NCI-H187 treated with DMSO at 0.1 percent for 48 hours (cell line): ENCODE results near the gene ADD2.
"Not testable (repeated sequence)": the region's sequence is repeated elsewhere in the genome, so short reads cannot be mapped to it uniquely, and the experiment has no call there.

Source experiments
- DNase-seq: peaks from one replicate; lab custom pipeline; 2025; lab: John Stamatoyannopoulos, UW

Gene ADD2

GRCh38 chr2:70674636-70675430 is 93.2 kb downstream of the ADD2 start:
- no peak for DNase-seq

GRCh38 chr2:70673041-70673647 is 94.9 kb downstream of the ADD2 start:
- no peak for DNase-seq

GRCh38 chr2:70671092-70671675 is 96.8 kb downstream of the ADD2 start:
- no peak for DNase-seq

DNA sequence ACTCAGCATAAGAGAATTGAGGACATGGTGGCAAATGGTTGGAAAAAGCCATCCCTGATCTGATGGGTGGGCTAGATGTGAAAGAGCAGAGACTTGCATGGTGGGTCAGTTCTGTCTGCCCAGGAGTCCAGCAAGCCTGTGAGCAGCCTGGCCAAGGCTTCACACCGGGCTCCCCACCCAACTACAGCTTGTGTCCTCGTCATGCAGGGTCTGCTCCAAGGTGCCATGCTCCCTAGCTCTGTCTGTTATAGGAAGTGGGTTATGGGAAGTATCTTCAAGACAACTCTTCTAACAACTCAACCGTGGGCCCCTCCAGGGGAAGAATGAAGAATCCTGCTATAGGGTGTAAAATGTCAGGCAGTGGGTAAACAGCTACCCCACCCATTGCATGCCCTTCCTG is 97.4 kb downstream of the ADD2 start:
- DNase-seq: no peak

DNA sequence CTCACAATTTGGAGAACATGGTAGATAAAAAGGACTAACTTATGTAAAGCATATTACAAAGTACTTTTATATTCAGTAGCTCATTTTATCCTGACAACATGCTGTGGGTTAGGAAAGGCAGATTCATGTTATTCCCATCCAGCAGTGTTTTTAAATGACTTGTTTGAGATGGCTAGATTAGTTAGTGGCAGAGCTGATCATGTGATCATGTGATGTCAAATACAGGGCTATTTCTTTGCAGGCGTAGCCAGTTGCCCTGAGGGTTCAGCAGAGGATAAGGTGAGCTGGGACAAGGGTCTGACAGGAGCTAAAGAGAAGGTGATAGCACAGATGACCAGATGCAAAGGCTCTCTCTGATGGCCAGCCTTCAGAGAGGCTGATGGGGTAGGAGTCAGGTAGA is 97.8 kb downstream of the ADD2 start:
- no peak for DNase-seq

- no peak for DNase-seq
These were observed 99.1 kb downstream of the ADD2 start for GRCh38 chr2:70668911-70669310.

DNA sequence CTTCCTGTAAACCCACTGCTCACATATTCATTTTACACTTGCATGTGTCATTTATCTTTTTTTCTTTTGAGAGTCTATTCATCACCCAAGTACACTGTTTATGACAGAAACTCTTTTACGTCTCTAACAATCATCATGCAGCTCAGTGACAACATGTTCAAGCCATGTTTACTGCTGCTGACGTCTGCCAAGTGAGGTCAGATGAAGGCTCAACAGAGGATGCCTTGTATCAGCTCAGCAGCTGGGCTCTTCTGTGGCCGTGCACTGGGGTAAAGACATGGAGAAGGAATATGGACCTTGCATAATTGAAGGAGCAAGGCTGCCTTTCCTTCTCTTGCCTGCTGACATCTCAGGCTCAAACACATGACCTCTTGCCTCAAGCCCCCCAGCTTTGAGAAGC is 99.6 kb downstream of the ADD2 start:
- DNase-seq: no peak

DNA sequence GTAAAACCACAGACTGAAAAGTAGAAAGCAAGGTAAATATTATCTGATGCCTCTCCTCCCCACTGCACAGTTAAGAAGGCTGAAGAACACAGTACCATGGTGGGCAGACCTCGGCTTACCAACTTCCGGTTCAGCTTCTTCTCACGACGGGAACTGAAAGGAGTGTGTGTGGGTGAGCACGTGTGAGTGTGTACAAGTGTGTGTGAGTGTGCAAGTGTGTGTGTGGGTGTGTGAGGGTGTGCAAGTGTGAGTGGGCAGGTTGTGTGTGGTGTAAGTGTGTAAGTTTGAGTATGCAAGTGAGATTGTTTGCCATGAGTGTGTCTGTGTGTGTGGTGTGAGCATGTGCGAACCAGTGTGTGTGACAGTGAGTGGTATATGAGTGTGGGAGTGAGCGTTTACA is 103.5 kb downstream of the ADD2 start:
- no peak for DNase-seq

DNA sequence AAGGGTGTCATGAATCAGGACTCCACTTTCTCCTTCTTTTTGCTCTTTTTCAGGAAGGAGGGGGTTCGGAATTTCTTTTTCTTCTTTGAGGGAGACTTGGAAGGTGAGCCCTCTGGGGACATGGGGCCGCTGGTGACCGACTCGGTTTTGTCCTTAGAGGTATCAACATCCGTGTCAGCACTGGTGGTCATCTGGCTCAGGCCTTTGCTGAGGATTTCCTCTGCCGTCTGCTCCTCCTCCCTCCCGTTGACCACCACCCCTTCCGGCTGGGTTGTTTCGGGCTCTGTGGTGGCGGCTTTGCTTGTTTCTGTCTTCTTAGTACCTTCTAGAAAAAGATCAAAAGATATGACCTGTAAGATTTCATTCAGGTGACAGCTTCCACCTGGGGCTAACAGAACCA is 104.6 kb downstream of the ADD2 start:
- DNase-seq: no peak

GRCh38 chr2:70659551-70659950 is 108.4 kb downstream of the ADD2 start:
- DNase-seq: no peak

- DNase-seq: no peak
These were observed 109.5 kb downstream of the ADD2 start for GRCh38 chr2:70658476-70658875.

DNA sequence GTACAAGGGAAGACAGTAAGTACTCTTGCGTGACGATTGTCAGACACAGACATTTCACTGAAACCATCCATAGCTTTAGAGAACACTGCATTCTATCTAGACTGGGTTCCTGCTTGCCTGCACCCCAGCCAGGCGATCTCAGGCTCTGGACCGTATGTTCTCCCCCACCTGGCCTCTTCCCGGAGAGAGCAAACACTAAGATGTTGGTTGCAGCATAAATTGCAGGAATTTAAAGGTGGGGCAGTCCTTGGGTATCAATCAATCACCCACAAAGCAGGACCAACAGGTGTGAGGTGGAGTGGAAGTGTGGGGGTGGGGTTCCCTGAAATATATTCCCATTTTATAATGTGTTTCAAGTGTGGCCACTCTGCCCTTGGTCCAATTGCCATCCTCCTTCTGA is 110.8 kb downstream of the ADD2 start:
- no peak for DNase-seq

DNA sequence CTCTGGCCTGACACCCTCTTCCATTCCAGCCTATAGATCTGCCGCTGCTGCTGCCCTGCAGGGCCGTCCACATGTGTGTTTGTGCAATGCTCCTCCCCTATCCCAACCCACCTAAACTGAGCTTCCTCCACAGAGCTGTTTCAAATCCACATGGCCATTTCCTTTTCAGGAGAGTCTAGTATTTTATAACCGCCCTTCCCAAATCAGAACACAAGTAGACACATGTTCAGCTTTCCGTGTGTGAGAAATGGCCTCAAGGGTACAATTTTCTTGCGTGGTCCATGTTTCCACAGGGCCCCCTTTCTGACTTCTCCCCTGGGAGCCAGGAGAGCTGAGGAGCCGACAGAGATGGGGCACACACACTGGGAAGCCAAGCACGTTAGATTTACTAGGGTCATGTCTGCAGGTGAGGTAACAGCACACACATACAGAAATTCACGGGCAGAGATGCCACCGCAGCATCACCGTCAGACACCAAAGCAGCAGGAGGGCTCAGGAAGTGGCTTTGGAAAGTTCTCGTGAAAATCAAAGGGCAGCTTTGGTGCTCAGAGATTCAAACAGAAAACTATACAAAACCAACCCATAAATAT is 111.5 kb downstream of the ADD2 start:
- DNase-seq: no peak

DNA sequence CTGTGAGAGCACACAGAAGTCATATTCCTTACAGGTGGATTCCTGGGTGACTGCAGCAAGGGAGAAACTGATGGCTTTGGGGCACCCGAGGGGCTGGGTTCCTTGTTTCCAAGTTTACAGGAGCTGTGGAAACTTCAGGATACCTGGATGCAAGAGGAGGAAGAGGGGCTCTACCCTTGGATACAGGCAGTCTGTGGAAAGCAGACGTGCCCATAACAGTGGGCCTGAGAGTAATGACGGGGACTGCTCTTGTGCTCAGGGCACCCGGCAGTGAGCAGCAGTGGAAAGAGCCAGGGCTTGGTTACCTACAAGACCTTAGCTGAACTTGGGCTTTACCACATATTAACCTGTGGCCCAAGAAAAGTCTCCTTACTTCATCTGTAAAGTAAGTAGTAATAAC is 112.2 kb downstream of the ADD2 start:
- DNase-seq: no peak

- DNase-seq: not testable (repeated sequence)
These were observed 112.8 kb downstream of the ADD2 start for GRCh38 chr2:70655211-70655610.

DNA sequence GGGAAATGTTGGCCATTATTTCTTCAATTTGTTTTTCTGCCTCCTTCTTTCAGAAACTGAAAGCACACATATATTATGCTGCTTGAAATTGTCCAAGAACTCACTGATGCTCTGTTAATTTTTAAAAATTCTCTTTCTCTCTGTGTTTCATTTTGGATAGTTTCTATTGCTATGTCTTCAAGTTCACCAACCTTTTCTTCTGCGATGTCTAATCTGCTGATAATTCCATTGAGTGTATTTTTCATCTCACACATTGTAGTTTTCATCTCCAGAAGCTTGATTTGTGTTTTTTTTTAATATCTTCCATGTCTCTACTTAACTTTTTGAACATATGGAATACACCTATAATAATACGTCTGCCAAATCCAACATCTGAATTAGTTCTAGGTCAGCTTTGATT is 116.3 kb downstream of the ADD2 start:
- DNase-seq: no peak

- no peak for DNase-seq
These were observed 117.0 kb downstream of the ADD2 start for GRCh38 chr2:70651014-70651413.

DNA sequence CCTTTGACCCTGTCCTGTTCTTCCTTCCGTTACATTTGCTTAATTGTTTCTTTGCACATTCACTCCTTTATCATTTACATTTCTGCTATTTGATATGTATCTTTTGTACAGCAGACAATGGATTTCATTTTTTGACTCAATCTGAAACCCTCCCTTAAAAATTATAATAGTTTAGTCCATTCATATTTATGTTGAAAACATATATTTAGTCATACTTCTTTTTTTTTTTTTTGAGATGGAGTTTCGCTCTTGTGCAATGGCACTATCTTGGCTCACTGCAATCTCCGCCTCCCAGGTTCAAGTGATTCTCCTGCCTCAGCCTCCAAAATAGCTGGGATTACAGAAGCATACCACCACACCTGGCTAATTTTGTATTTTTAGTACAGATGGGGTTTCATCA is 119.0 kb downstream of the ADD2 start:
- no peak for DNase-seq

DNA sequence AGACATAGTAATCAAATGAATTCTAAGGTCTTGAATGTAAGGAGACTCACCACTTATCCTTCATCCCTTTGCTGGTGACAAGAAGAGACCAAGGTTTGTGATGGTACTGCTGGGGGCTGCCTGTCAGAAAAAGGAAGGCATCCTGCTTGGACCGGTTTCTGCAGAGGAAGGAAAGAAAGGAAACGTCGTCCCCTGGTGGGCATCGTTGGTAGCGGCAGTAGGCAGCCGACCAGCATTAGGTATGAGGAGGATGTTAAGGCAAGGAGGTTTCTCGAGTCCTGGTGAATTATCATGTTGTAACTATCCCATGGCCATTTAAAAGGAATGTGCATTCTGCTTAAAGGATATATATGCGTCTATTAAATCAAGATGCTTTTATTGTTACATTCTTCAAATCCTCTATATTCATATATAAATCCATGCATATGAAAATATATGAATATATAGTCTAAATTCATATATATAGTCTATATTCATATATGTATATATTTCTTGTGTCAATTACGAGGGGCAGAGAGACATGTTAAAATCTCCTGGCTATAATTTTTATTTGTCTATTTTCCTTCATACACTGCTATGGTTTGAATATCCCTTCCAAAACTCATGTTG is 120.0 kb downstream of the ADD2 start:
- DNase-seq: peak; percentile 40

DNA sequence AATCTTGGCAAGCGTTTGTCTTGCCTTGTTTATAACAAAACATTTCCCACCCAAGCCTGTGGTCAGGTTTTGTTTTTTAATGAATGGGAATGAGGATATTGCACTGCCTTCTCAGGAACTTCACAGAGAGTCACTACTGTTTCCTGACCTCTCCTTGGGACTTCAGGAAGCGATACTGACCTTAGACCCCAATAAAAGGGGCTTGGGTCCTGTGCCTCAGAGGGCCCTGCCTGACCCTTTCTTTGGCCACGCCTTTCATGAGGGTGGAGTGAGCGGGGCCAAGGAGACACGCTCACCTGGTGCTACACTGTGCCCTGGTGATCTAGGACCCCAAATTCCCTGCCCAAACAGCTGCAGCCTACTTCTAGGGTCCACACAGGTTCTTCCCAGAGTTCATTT is 121.6 kb downstream of the ADD2 start:
- no peak for DNase-seq

- DNase-seq: no peak
These were observed 122.1 kb downstream of the ADD2 start for GRCh38 chr2:70645733-70646419.

DNA sequence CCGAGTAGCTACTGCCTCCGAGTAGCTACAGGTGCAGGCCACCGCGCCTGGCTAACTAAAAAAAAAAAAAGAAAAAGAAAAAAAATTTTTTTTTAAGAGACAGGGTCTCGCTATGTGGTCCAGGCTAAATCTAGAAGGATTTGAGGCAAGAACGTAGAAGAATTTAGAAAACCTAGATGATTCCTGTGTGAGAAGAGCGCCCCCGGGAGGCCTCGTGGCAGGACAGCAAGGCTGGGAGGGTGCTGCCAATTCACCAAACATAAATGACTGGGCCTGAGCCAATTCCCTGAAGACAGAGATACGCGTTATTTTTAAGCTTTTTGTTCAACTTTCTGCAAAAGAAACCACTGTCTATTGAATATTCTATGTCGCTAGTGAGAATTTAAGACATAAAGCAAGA is 124.3 kb downstream of the ADD2 start:
- DNase-seq: no peak
